MM.1S (cell line): ENCODE results near the gene SDR42E2.
"Not testable (repeated sequence)": the region's sequence is repeated elsewhere in the genome, so short reads cannot be mapped to it uniquely, and the experiment has no call there.

Source experiments
- DNase-seq: peaks from one replicate; pipeline ENCODE4 v3.0.0-alpha.2; 2015
- H2AFZ ChIP-seq: fragments of 300-600 bp; sonication (generic); 2 replicates; pipeline ENCODE4 v1.6.0; 2016; ENCODE audit warnings: antibody characterized with exemption, low read length
- H3F3A ChIP-seq: fragments of 300-600 bp; sonication (generic); 2 replicates; pipeline ENCODE4 v1.6.1; 2016; ENCODE audit warnings: mild to moderate bottlenecking, antibody characterized with exemption, low read length, moderate library complexity, mixed read lengths; ENCODE audit not compliant: insufficient read depth
- H3K27ac ChIP-seq: fragments of 300-600 bp; sonication (generic); 2 replicates; pipeline ENCODE4 v1.5.1; 2016; ENCODE audit warnings: mild to moderate bottlenecking, low read length
- H3K27me3 ChIP-seq: fragments of 300-600 bp; sonication (generic); replicated peaks from 2 replicates; pipeline ENCODE4 v1.6.0; 2016; ENCODE audit warnings: low read length; ENCODE audit not compliant: insufficient read depth
- H3K36me3 ChIP-seq: fragments of 300-600 bp; sonication (generic); replicated peaks from 2 replicates; pipeline ENCODE4 v1.6.1; 2016; ENCODE audit warnings: mild to moderate bottlenecking, low read length, mixed read lengths; ENCODE audit not compliant: insufficient read depth
- H3K4me1 ChIP-seq: fragments of 300-600 bp; sonication (generic); 2 replicates; pipeline ENCODE4 v1.6.1; 2016; ENCODE audit warnings: low read length, mixed read lengths
- H3K4me2 ChIP-seq: fragments of 300-600 bp; sonication (generic); 2 replicates; pipeline ENCODE4 v1.6.0; 2016; ENCODE audit warnings: low read depth, low read length
- H3K4me3 ChIP-seq: fragments of 300-600 bp; sonication (generic); 2 replicates; pipeline ENCODE4 v1.5.1; 2016; ENCODE audit warnings: low read length, mixed read lengths
- H3K79me2 ChIP-seq: fragments of 300-600 bp; sonication (generic); 2 replicates; pipeline ENCODE4 v1.6.1; 2016; ENCODE audit warnings: mixed run types, low read length, mixed read lengths
- H3K9ac ChIP-seq: fragments of 300-600 bp; sonication (generic); 2 replicates; pipeline ENCODE4 v1.6.1; 2016; ENCODE audit warnings: low read length, mixed read lengths
- H3K9me2 ChIP-seq: fragments of 300-600 bp; sonication (generic); replicated peaks from 2 replicates; pipeline ENCODE4 v1.6.1; 2016; ENCODE audit warnings: mild to moderate bottlenecking, low read length, mixed read lengths; ENCODE audit not compliant: insufficient read depth
- H3K9me3 ChIP-seq: fragments of 300-600 bp; sonication (generic); replicated peaks from 2 replicates; pipeline ENCODE4 v1.6.1; 2016; ENCODE audit warnings: mild to moderate bottlenecking, low read length, mixed read lengths; ENCODE audit not compliant: insufficient read depth
- H4K20me1 ChIP-seq: fragments of 300-600 bp; sonication (generic); 2 replicates; pipeline ENCODE4 v1.6.1; 2016; ENCODE audit warnings: mild to moderate bottlenecking, low read length, moderate library complexity, mixed read lengths; ENCODE audit not compliant: insufficient read depth
- CTCF ChIP-seq: fragments of 300-600 bp; sonication (generic); IDR thresholded peaks from 2 replicates; pipeline ENCODE4 v1.5.1; 2016; ENCODE audit warnings: antibody characterized with exemption, low read length, mixed read lengths
- EZH2 ChIP-seq: fragments of 300-600 bp; sonication (generic); optimal IDR thresholded peaks from 2 replicates; pipeline ENCODE3; 2017; ENCODE audit warnings: low read depth, mild to moderate bottlenecking, antibody characterized with exemption, low read length, mixed read lengths
- EZH2phosphoT487 ChIP-seq: fragments of 300-600 bp; sonication (generic); IDR thresholded peaks from 2 replicates; pipeline ENCODE4 v1.6.1; 2018; ENCODE audit warnings: antibody characterized with exemption, low read length

Gene SDR42E2

GRCh38 chr16:22214402-22214801 is 52.1 kb downstream of the SDR42E2 start:
- no peak overlapping the region for H2AFZ ChIP-seq
- H3K9me3 ChIP-seq: no peaks in the 10 kb centered on the region
- TF ChIP-seq CTCF: no peak
- TF ChIP-seq EZH2: no peak
- TF ChIP-seq EZH2phosphoT487: no peak
- no peaks in the 10 kb centered on the region for H3K27me3 ChIP-seq
- peaks cover 73% of the 10 kb centered on the region for H3K79me2 ChIP-seq
- H3K9me2 ChIP-seq: no peaks in the 10 kb centered on the region
- no peaks in the 10 kb centered on the region for H3K36me3 ChIP-seq
- no peaks in the 10 kb centered on the region for H4K20me1 ChIP-seq
- no peak overlapping the region for H3K4me2 ChIP-seq
- no peak overlapping the region for H3K27ac ChIP-seq
- no peaks in the 10 kb centered on the region for H3F3A ChIP-seq
- H3K4me1 ChIP-seq: peaks cover 8% of the 10 kb centered on the region
- H3K9ac ChIP-seq: no peak overlapping the region
- no peak overlapping the region for H3K4me3 ChIP-seq
- no peak for DNase-seq

DNA sequence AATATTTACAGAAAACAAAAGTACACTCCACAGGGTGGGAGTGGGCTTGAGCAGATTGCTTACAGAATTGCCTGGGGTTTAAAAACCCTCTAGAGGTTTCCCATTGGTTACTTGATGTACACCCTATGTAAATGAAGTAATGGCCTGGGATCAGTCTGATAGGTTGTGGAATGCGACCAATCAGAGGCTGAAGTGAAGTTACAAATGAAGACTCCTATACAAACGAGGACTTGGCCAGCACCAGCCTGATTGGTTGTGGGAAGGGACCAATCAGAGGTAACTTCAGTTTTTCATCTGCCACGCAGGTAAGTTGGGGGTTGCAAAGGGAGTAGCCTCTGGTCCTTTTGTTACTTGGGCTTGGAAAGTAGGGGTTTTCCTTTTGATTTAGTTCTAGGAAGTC is 52.6 kb downstream of the SDR42E2 start:
- no peak overlapping the region for H3K9ac ChIP-seq
- peaks cover 71% of the 10 kb centered on the region for H3K79me2 ChIP-seq
- H3K27ac ChIP-seq: no peak overlapping the region
- TF ChIP-seq CTCF (no peak), EZH2phosphoT487 (no peak), EZH2 (no peak)
- no peak overlapping the region for H2AFZ ChIP-seq
- H3F3A ChIP-seq: no peaks in the 10 kb centered on the region
- H3K4me1 ChIP-seq: peaks cover 8% of the 10 kb centered on the region
- no peaks in the 10 kb centered on the region for H3K27me3 ChIP-seq
- no peaks in the 10 kb centered on the region for H3K36me3 ChIP-seq
- no peak overlapping the region for H3K4me2 ChIP-seq
- no peaks in the 10 kb centered on the region for H4K20me1 ChIP-seq
- no peak overlapping the region for H3K4me3 ChIP-seq
- no peaks in the 10 kb centered on the region for H3K9me2 ChIP-seq
- no peaks in the 10 kb centered on the region for H3K9me3 ChIP-seq
- no peak for DNase-seq

DNA sequence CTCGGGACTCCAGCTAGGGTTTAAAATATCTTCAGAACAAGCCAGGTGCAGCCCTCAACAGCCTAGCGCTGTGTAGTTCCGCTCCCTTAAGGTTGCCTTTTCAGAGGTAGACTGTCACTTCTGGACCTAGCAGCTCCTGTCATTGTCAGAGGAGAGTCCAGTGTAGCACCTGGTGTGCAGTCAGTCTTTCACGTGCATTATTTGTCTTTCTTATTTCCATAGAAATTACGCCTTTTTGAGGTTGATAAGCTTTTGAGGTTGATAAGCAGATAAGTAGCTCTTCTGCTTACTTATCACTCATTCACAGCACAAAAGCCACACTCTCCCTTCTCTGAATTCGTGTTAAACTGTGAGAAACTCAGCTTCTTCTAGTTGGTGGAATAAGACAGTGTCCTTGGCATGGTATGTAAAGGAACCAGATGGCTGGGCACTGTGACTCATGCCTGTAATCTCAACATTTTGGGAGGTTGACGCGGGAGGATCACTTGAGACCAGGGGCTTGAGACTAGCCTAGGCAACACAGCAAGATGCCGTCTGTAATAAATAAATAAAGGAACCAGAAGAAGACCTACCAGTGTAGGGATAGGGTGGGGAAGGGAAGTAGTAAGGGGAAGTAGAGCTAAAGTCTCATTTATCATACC is 54.0 kb downstream of the SDR42E2 start:
- H3K36me3 ChIP-seq: no peaks in the 10 kb centered on the region

DNA sequence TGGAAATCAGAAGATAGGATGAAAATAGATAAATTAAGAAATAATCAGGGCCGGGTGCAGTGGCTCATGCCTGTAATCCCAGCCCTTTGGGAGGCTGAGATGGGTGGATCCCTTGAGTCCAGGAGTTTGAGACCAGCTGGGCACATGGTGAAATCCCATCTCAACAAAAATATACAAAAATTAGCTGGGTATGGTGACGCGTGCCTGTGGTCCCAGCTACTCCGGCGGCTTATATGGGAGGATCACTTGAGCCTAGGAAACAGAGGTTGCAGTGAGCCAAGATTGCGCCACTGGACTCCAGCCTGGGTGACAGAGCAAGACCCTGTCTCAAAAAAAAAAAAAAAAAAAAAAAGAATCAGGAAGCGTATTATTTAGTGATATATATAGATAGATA is 54.5 kb downstream of the SDR42E2 start:
- H3K9me3 ChIP-seq, H3K36me3 ChIP-seq, H3K27me3 ChIP-seq, H3K4me1 ChIP-seq, H3K27ac ChIP-seq, H3K9ac ChIP-seq, H4K20me1 ChIP-seq, H3K9me2 ChIP-seq, H3K4me2 ChIP-seq, H3K4me3 ChIP-seq, H2AFZ ChIP-seq, DNase-seq, H3F3A ChIP-seq: not testable (repeated sequence)
- peaks cover 65% of the 10 kb centered on the region for H3K79me2 ChIP-seq

More for the DNA sequence above, 54.0 kb downstream of the SDR42E2 start:
- no peaks in the 10 kb centered on the region for H3K9me2 ChIP-seq
- no peak for DNase-seq
- peaks cover 70% of the 10 kb centered on the region for H3K79me2 ChIP-seq
- no peaks in the 10 kb centered on the region for H3K27me3 ChIP-seq
- no peak overlapping the region for H2AFZ ChIP-seq
- H3K27ac ChIP-seq: no peak overlapping the region
- H3K9me3 ChIP-seq: no peaks in the 10 kb centered on the region
- H3K4me2 ChIP-seq: no peak overlapping the region
- no peak overlapping the region for H3K9ac ChIP-seq
- no peaks in the 10 kb centered on the region for H3F3A ChIP-seq
- TF ChIP-seq CTCF (no peak), EZH2phosphoT487 (no peak), EZH2 (no peak)
- no peak overlapping the region for H3K4me3 ChIP-seq
- no peaks in the 10 kb centered on the region for H4K20me1 ChIP-seq
- H3K4me1 ChIP-seq: no peaks in the 10 kb centered on the region
